KBM-7 (cell line): Measurements from ENCODE around the gene PARN.
"Not testable (repeated sequence)": the region's sequence is repeated elsewhere in the genome, so short reads cannot be mapped to it uniquely, and the experiment has no call there.

Source experiments
- DNase-seq: peaks from one replicate; pipeline ENCODE4 v3.0.0-alpha.2; 2015
- in situ Hi-C: fragments of 300-500 bp; cut with MboI; formaldehyde crosslinking; loops from 2 replicates; pipeline ENCODE4 v1.14.3; 2020; ENCODE audit warnings: low sequenced_read_pairs, low pct_unique_long_range_greater_than_20kb, mixed read lengths

Gene PARN

GRCh38 chr16:14635395-14636165 is 5.5 kb upstream of the PARN start:
- in situ Hi-C loops: no loop called here
- DNase-seq: no peak

DNA sequence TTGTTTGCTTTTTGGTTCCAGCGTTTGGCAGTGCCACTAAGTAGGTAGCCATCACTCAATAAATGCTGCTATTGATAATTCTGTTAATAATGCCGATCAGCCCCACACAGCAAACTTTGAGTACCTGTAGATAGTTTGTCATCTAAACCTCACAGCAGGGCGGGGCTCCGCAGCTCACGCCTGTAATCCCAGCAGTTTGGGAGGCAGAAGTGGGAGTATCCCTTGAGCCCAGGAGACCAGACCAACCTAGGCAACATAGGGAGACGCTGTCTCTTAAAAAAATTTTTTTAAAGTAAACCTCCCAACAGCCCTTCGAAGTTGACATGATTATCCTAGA is 4.3 kb upstream of the PARN start:
- in situ Hi-C loops: no loop called here

GRCh38 chr16:14632693-14633569 is 2.9 kb upstream of the PARN start, which contains the start of gene BFAR:
Gene BFAR (plus strand): TSS chr16:14632951. CDS start chr16:14644347, 11,396 bp downstream.
- in situ Hi-C loops: no loop called here
- DNase-seq: peak; percentile 99

More for the DNA sequence above, 4.3 kb upstream of the PARN start:
- no peak for DNase-seq

GRCh38 chr16:14630620-14631330 is 715 bp upstream of the PARN start:
- DNase-seq, in situ Hi-C loops: not testable (repeated sequence)

DNA sequence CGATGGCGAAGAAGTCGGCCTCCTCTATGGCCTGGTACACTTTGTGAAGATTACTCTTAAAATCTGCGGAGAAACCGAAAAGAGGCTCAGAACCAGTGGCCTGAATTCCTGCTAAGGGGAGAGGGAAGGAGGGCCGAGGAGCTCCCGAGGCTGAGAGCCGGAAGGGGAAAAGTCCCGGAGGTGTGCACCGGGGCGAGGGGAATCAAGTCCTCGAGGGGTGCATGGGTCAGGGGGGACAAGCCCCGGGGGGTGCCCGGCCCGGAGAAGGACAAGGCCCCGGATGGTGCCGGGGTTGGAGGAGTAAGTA is 495 bp downstream of the PARN start:
- in situ Hi-C loops: no loop called here
- DNase-seq: no peak

GRCh38 chr16:14628806-14629611 is 1.1 kb downstream of the PARN start:
- in situ Hi-C loops: no loop called here
- DNase-seq: peak; percentile 25

DNA sequence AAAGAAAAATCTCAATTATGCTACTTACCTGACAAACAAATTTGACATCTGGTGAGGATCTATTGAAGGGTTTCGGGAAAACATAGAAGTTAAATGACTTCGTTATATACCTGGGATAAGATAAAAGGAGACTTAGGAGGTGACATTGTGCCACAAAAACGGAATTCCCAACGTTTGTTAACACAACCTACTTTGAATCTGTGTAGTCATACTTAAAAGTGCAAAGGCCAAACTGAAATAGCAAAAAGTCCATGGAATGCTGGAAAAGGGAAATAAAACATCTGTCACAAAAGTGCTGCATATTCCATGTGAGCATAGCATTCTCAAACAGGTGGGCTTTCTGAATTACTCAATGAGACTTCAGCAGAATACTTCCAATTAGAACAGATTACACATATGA is 3.0 kb downstream of the PARN start:
- no peak for DNase-seq
- in situ Hi-C loops: no loop called here

GRCh38 chr16:14618566-14618965 is 11.5 kb downstream of the PARN start:
- in situ Hi-C loops: no loop called here
- no peak for DNase-seq

DNA sequence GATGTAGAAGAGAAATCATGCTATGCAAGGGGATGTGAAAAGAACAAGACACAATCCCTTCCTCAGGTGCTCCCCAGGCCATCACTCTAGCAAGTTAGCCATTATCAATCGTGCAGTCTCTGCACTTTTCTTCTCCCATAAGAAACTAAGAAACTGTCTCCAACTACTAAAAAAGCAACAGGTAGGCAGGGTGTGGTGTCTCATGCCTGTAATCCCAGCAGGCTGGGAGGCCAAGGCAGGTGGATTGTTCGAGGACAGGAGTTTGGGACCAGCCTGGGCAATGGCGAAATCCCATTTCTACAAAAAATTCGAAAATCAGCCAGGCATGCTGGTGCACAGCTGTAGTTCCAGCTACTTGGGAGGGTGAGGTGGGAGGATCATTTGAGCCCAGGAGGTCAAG is 13.8 kb downstream of the PARN start:
- in situ Hi-C loops: no loop called here
- no peak for DNase-seq

DNA sequence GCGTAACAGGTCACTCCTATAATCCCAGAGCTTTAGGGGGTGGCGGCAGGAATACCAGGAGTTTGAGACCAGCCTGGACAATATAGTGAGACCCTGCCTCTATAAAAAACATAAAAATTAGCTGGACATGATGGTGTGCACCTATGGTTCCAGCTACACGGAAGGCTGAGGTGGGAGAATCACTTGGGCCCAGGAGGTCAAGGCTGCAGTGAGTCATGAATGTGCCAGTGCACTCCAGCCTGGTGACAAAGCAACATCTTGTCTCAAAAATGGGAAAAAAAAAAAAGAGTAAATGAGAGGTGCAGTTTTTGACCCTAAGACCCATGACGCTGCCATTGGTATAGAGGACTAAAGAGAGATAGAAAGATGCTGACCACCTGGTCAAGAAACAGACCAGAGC is 16.1 kb downstream of the PARN start:
- in situ Hi-C loops: no loop called here
- DNase-seq: no peak

DNA sequence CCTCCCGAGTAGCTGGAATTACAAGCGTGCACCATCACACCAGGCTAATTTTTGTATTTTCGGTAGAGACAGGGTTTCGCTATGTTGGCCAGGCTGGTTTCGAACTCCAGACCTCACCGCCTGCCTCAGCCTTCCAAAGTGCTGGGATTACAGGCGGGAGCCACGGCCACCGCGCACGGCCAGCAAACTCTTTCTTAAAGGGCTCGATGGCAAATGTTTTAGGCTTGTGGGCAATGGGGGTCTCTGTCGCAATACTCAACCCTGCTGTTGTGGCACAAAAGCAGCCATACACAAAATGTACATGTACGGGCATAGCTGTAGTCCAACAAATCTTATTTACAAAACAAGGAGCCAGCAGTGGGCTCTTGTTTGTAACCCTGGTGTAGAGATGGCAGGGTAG is 18.4 kb downstream of the PARN start:
- in situ Hi-C loops: no loop called here
- DNase-seq: no peak

GRCh38 chr16:14609716-14610115 is 20.3 kb downstream of the PARN start:
- in situ Hi-C loops: no loop called here
- DNase-seq: no peak

GRCh38 chr16:14608604-14609003 is 21.5 kb downstream of the PARN start:
- in situ Hi-C loops: no loop called here
- DNase-seq: no peak

- in situ Hi-C loops: no loop called here
- no peak for DNase-seq
These were observed 21.9 kb downstream of the PARN start for GRCh38 chr16:14608111-14608566.

DNA sequence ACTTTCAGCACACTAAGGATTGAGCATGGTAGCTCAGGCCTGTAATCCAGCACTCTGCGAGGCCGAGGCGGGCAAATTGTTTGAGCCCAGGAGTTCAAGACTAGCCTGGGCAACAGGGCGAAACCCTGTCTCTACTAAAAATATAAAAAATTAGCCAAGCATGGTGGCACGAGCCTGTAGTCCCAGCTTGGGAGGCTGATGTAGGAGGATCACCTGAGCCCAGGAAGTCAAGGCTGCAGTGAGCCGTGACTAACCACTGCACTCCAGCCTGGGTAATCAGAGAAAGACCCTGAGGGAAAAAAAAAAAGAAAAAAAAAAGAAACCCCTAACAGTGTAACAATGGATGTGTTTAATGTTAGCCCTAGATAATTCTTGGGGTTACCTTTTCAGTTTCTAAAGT is 24.0 kb downstream of the PARN start:
- no peak for DNase-seq

DNA sequence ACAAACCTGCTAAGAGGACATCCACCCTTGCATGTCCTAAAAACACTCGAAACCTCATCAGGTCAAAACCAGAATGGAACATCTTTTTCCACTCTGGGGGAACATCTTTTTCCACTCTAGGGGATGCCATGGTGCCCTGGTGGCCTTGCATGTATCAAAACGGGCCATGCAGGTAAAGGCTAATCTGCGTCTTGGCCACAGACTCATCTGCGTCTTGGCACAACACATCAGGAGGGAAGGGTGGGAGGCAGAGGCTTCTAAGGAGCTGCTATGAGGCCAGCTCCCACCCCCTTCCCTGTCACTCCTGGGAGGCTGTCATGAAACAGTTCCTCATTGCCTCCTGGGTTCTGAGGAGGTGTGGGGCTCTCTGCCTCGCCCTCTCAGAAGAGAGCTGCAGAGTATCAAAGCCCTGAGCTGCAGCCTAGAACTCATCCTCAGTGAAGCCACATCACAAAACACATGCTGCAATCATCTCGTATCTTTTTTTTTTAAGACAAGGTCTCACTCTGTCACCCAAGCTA is 27.6 kb downstream of the PARN start:
- in situ Hi-C loops: no loop called here
- DNase-seq: no peak

More for the DNA sequence above, 24.0 kb downstream of the PARN start:
- in situ Hi-C loops: no loop called here

DNA sequence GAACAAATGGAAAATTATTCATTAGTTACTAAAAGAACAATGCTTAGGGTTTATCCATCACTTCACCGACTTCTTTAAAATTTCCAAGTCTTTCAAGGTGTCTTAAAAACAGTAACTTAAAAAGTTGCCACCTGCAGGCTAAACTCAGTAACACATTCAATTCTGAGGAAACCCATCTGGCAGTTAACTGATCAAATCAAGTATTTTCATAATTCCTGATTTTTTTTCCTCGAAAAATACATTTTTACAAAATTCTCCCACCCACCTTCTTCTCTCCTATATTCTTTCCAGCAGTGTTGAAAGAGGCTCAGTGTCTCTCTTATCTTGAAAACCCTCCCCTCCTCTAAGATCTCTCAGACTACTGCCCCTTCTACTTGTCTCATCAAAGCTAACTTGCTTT is 29.9 kb downstream of the PARN start:
- in situ Hi-C loops: no loop called here
- DNase-seq: peak; percentile 17

DNA sequence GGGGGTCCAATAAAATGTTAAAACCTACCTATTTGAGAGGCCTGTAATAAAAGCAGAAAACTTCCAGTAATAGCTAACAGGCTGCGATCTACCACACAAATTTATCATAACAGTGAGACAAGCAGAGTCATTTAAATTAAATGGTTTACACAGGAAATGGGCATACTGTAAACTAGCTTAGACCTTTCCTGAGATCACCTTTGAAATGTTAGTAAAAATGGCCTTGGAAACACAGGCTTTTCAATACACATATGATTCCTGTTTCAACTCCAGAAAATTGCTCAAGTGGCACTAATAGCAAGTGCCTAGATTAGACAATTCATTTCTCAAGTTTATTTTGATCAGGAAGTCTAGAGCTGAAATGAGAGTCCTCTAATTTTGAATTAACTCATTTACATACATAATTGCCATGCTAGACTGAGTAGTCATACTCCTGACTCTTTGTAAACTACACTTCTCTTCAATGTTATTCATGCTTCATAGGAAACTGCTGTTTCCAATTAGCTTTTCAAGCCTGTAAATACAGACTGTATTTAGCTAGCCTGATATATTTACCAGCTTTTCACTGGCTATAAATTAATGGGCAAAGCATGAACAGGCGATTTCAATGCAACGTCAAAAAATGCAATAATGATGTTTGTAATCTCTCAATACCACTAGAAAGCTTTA is 43.3 kb downstream of the PARN start:
- DNase-seq: no peak
- in situ Hi-C loops: no loop called here
